ENCODE results near the gene C16orf95. TPM values are rescaled to one million over a fixed set of nuclear protein-coding genes. Genes with fewer than 3 reads are reported as not detected.
"Not testable (repeated sequence)": the region's sequence is repeated elsewhere in the genome, so short reads cannot be mapped to it uniquely, and the experiment has no call there.

Gene C16orf95
- total RNA-seq, 2 experiments from 2014 or later: 11.5 to 13.6 TPM

- peaks cover 3% of the 10 kb centered on the region for H3K9me3 Mint-ChIP-seq
- POLR2A ChIA-PET: no interaction called here
- H3K4me1 Mint-ChIP-seq (ENCODE audit: low read depth): no peaks in the 10 kb centered on the region
- no peaks in the 10 kb centered on the region for H3K27me3 Mint-ChIP-seq
- no peaks in the 10 kb centered on the region for H3K36me3 Mint-ChIP-seq (ENCODE audit: low read depth)
- no peak overlapping the region for H3K4me3 Mint-ChIP-seq
- DNase-seq: no peak
- TF ChIP-seq CTCF (IDR thresholded peaks at IDR 0.05): no peak
- no peak overlapping the region for H3K27ac Mint-ChIP-seq
- CTCF ChIA-PET: no interaction called here
- ATAC-seq: no peak
- intact Hi-C loops (cut with micrococcal nuclease): no loop called here
These were observed 50.3 kb downstream of the C16orf95 start for GRCh38 chr16:87266846-87267245.

- H3K4me1 Mint-ChIP-seq (ENCODE audit: low read depth): no peaks in the 10 kb centered on the region
- CTCF ChIA-PET: interaction anchor here (0.9 kb wide), 1 partner anchor 33 kb away, joined by 3 read pairs; no protein-coding TSS in a partner anchor
- no peaks in the 10 kb centered on the region for H3K36me3 Mint-ChIP-seq (ENCODE audit: low read depth)
- POLR2A ChIA-PET: no interaction called here
- no peak overlapping the region for H3K4me3 Mint-ChIP-seq
- intact Hi-C loops (cut with micrococcal nuclease): no loop called here
- peaks cover 14% of the 10 kb centered on the region for H3K9me3 Mint-ChIP-seq
- no peaks in the 10 kb centered on the region for H3K27me3 Mint-ChIP-seq
- ATAC-seq (no peak), DNase-seq (no peak)
- no peak overlapping the region for H3K27ac Mint-ChIP-seq
- TF ChIP-seq CTCF (IDR thresholded peaks at IDR 0.05): no peak
These were observed 51.9 kb downstream of the C16orf95 start for GRCh38 chr16:87265261-87265660.

GRCh38 chr16:87264634-87265033 is 52.6 kb downstream of the C16orf95 start:
- Mint-ChIP-seq H3K27ac (no peak overlapping the region), H3K4me3 (no peak overlapping the region), H3K9me3 (peaks cover 16% of the 10 kb centered on the region), H3K36me3 (ENCODE audit: low read depth) (no peaks in the 10 kb centered on the region), H3K27me3 (no peaks in the 10 kb centered on the region), H3K4me1 (ENCODE audit: low read depth) (no peaks in the 10 kb centered on the region)
- ATAC-seq: no peak
- DNase-seq: no peak
- TF ChIP-seq CTCF (IDR thresholded peaks at IDR 0.05): no peak
- intact Hi-C loops (cut with micrococcal nuclease): no loop called here
- ChIA-PET POLR2A (no interaction called here), CTCF (no interaction called here)

- intact Hi-C loops (cut with micrococcal nuclease): no loop called here
- Mint-ChIP-seq H3K27ac (no peak overlapping the region), H3K27me3 (no peaks in the 10 kb centered on the region), H3K9me3 (peaks cover 13% of the 10 kb centered on the region), H3K4me1 (ENCODE audit: low read depth) (no peaks in the 10 kb centered on the region), H3K36me3 (ENCODE audit: low read depth) (no peaks in the 10 kb centered on the region), H3K4me3 (no peak overlapping the region)
- POLR2A ChIA-PET: no interaction called here
- TF ChIP-seq CTCF (IDR thresholded peaks at IDR 0.05): no peak
- CTCF ChIA-PET: no interaction called here
- no peak for ATAC-seq
- peak; percentile 4 for DNase-seq
These were observed 53.7 kb downstream of the C16orf95 start for GRCh38 chr16:87263418-87264052.

- Mint-ChIP-seq H3K4me3 (no peak overlapping the region), H3K4me1 (ENCODE audit: low read depth) (no peaks in the 10 kb centered on the region), H3K27me3 (no peaks in the 10 kb centered on the region), H3K9me3 (peaks cover 13% of the 10 kb centered on the region), H3K36me3 (ENCODE audit: low read depth) (no peaks in the 10 kb centered on the region), H3K27ac (no peak overlapping the region)
- intact Hi-C loops (cut with micrococcal nuclease): no loop called here
- DNase-seq: no peak
- ChIA-PET POLR2A (no interaction called here), CTCF (no interaction called here)
- TF ChIP-seq CTCF (IDR thresholded peaks at IDR 0.05): no peak
- ATAC-seq: no peak
These were observed 57.8 kb downstream of the C16orf95 start for GRCh38 chr16:87259431-87259830.

GRCh38 chr16:87258653-87259052 is 58.5 kb downstream of the C16orf95 start:
- POLR2A ChIA-PET; H3K27me3 Mint-ChIP-seq; DNase-seq; CTCF ChIA-PET; H3K4me1 Mint-ChIP-seq (ENCODE audit: low read depth); H3K36me3 Mint-ChIP-seq (ENCODE audit: low read depth); intact Hi-C loops (cut with micrococcal nuclease); ATAC-seq; H3K4me3 Mint-ChIP-seq; H3K27ac Mint-ChIP-seq: not testable (repeated sequence)
- peaks cover 13% of the 10 kb centered on the region for H3K9me3 Mint-ChIP-seq
